KMS-11 (cell line): ENCODE data around the gene SYT13.

Source experiments
- H2AFZ ChIP-seq: fragments of 200-600 bp; sonication (generic); 2 replicates; pipeline ENCODE4 v1.6.1; 2016; ENCODE audit warnings: antibody characterized with exemption, mixed run types, low read depth
- H3K27ac ChIP-seq: fragments of 200-600 bp; sonication (generic); 2 replicates; pipeline ENCODE4 v1.6.1; 2016; ENCODE audit warnings: mild to moderate bottlenecking, mixed run types
- H3K27me3 ChIP-seq: fragments of 200-600 bp; sonication (generic); 2 replicates; pipeline ENCODE4 v1.6.1; 2017; ENCODE audit warnings: mild to moderate bottlenecking, low read depth, mixed run types, moderate library complexity; ENCODE audit not compliant: insufficient read depth
- H3K36me3 ChIP-seq: fragments of 200-600 bp; sonication (generic); 2 replicates; pipeline ENCODE4 v1.6.1; 2017; ENCODE audit warnings: mild to moderate bottlenecking, mixed run types; ENCODE audit not compliant: insufficient read depth
- H3K4me1 ChIP-seq: fragments of 200-600 bp; sonication (generic); 2 replicates; pipeline ENCODE4 v1.6.1; 2016; ENCODE audit warnings: mild to moderate bottlenecking, low read depth, mixed run types; ENCODE audit not compliant: poor library complexity, severe bottlenecking
- H3K4me2 ChIP-seq: fragments of 200-600 bp; sonication (generic); 2 replicates; pipeline ENCODE4 v1.7.0; 2016; ENCODE audit warnings: mild to moderate bottlenecking, mixed run types
- H3K4me3 ChIP-seq: fragments of 200-600 bp; sonication (generic); IDR thresholded peaks from 2 replicates; pipeline ENCODE4 v1.6.1; 2017; ENCODE audit warnings: low read depth, low read length, mixed read lengths; ENCODE audit not compliant: insufficient read depth
- H3K79me2 ChIP-seq: fragments of 200-600 bp; sonication (generic); 2 replicates; pipeline ENCODE4 v1.6.1; 2016; ENCODE audit warnings: low read depth, mixed run types; ENCODE audit not compliant: insufficient read depth
- H3K9ac ChIP-seq: fragments of 200-600 bp; sonication (generic); 2 replicates; pipeline ENCODE4 v1.6.1; 2016; ENCODE audit warnings: mild to moderate bottlenecking, mixed run types
- H4K20me1 ChIP-seq: fragments of 200-600 bp; sonication (generic); 2 replicates; pipeline ENCODE4 v1.6.1; 2016; ENCODE audit warnings: mild to moderate bottlenecking, mixed run types; ENCODE audit not compliant: insufficient read depth
- CTCF ChIP-seq: fragments of 200-600 bp; sonication (generic); conservative IDR thresholded peaks from 2 replicates; pipeline ENCODE4 v1.6.1; 2017; ENCODE audit warnings: low read depth, mild to moderate bottlenecking, antibody characterized with exemption, low read length, moderate library complexity, mixed read lengths

Gene SYT13

GRCh38 chr11:45213717-45214116 lies 72.4 kb downstream of the SYT13 start:
- no peak for TF ChIP-seq CTCF
- H3K9ac ChIP-seq = no peak overlapping the region
- H3K4me2 ChIP-seq = no peak overlapping the region
- H4K20me1 ChIP-seq = no peaks in the 10 kb centered on the region
- H3K79me2 ChIP-seq = no peaks in the 10 kb centered on the region
- H3K27me3 ChIP-seq = no peaks in the 10 kb centered on the region
- no peak overlapping the region for H3K4me3 ChIP-seq
- no peak overlapping the region for H2AFZ ChIP-seq
- no peak overlapping the region for H3K27ac ChIP-seq
- peaks cover 8% of the 10 kb centered on the region for H3K4me1 ChIP-seq
- no peaks in the 10 kb centered on the region for H3K36me3 ChIP-seq

DNA sequence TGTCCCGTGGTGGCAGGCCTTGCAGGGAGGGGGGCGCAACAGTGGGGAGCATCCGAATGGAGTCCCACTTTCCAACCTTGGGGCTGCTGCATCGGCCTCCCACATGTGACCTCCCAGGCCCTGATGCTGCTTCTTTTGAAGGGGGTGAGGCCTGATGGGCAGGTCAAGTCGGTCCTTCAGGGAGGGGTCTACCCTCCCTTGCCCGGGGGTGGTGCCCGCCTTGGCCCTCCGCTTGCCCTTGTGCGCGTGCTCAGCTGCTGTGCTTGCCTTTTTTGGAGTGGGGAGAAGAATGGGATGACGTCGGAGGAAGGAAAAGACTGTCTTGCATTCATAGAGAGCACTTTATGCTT lies 72.8 kb downstream of the SYT13 start:
- H4K20me1 ChIP-seq = no peaks in the 10 kb centered on the region
- no peak overlapping the region for H3K4me3 ChIP-seq
- no peak for TF ChIP-seq CTCF
- peaks cover 8% of the 10 kb centered on the region for H3K4me1 ChIP-seq
- no peaks in the 10 kb centered on the region for H3K27me3 ChIP-seq
- no peak overlapping the region for H3K27ac ChIP-seq
- H3K36me3 ChIP-seq = no peaks in the 10 kb centered on the region
- no peak overlapping the region for H2AFZ ChIP-seq
- H3K79me2 ChIP-seq = no peaks in the 10 kb centered on the region
- H3K9ac ChIP-seq = no peak overlapping the region
- no peak overlapping the region for H3K4me2 ChIP-seq

DNA sequence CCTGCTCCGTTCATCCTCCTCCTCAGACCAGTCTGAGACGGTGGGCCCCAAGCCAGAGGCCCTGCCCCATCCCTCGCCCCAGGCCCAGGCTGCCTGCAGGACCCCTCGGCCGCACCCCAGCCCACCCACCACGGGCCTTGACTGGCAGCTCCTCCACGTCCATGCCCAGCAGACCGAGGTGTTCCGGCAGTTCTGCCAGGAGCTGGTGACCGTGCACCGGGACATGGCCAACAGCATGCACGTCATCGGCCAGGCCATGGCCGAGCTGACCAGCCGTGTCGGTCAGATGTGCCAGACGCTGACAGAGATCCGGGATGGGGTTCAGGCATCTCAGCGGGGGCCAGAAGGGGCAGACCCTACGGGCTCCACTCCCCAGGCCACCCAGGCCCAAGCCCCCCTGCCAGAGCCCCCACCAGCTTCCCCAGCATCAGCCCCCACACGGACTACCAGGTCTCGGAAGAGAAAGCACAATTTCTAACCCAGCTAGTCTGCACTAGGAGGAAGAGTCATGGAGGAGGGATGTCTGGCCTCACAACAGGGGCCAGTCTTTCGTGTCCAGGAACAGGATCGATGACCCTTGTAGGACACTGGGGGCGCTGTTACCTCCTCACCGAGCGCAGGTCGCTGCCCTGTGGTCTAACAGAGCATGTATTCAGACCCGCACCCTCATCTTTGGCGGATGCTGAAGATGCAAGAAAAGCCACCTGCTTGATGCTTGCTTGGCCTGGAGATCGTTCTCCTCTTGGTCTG lies 73.4 kb downstream of the SYT13 start:
- Histone ChIP-seq H3K27me3 (no peaks in the 10 kb centered on the region), H3K36me3 (no peaks in the 10 kb centered on the region), H2AFZ (no peak overlapping the region), H3K79me2 (no peaks in the 10 kb centered on the region), H3K4me1 (peaks cover 8% of the 10 kb centered on the region), H3K9ac (no peak overlapping the region), H3K27ac (no peak overlapping the region), H3K4me3 (no peak overlapping the region), H4K20me1 (no peaks in the 10 kb centered on the region), H3K4me2 (no peak overlapping the region)
- TF ChIP-seq CTCF = no peak

DNA sequence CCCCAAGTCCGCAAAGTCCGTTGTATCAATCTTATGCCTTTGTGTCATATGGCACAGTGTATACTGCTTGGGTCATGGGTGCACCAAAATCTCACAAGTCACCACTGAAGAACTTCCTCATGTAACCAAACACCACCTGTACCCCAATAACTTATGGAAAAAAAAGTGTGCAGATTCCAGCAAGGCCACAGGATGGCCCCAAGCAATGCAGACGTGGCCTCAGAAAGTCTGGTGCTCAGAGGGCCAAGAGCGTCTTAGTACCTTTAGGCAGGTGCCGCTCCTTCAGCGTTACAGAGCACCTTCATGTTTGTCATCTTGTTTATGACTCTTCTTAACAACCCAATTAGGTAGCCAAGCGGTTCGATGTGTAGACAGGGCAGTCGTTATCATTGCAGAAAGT lies 74.4 kb downstream of the SYT13 start:
- H2AFZ ChIP-seq = no peak overlapping the region
- TF ChIP-seq CTCF = no peak
- no peak overlapping the region for H3K4me3 ChIP-seq
- H3K27ac ChIP-seq = no peak overlapping the region
- no peaks in the 10 kb centered on the region for H3K36me3 ChIP-seq
- no peak overlapping the region for H3K4me2 ChIP-seq
- peaks cover 8% of the 10 kb centered on the region for H3K4me1 ChIP-seq
- no peaks in the 10 kb centered on the region for H4K20me1 ChIP-seq
- H3K9ac ChIP-seq = no peak overlapping the region
- H3K79me2 ChIP-seq = no peaks in the 10 kb centered on the region
- no peaks in the 10 kb centered on the region for H3K27me3 ChIP-seq
